Adrenal gland (tissue), 5 donors: ENCODE results near the gene RNF5.

Experiments used
- CTCF ChIP-seq, 6 experiments: fragments of 450-650 bp in 4 of 6; fragments of 200-600 bp in 2 of 6; sonication (generic) in 1 of 6; IDR thresholded peaks; 1 replicate in 5 of 6; 2 replicates in 1 of 6; pipeline versions ENCODE4 v1.5.1 to v1.8.0; 2016 to 2021; ENCODE audit warnings: antibody characterized with exemption in 6 of 6, mild to moderate bottlenecking in 2 of 6, moderate library complexity in 1 of 6
- POLR2A ChIP-seq, 2 donors: fragments of 450-650 bp; IDR thresholded peaks; one replicate each; pipeline ENCODE4 v1.6.1; 2017; ENCODE audit warnings: antibody characterized with exemption in 2 of 2, mild to moderate bottlenecking in 2 of 2, moderate library complexity in 1 of 2
- donor health status: DM: no; HTN: no; CAD: no.

GRCh38 chr6:32188381-32189068, 10.3 kb downstream of the RNF5 start:
- no peak for TF ChIP-seq CTCF (IDR thresholded peaks at IDR 0.05)
- no peak for TF ChIP-seq POLR2A (IDR thresholded peaks at IDR 0.05)
